Astrocyte (in vitro differentiated cells and primary cell): ENCODE data around the gene ANO6. TPM values are rescaled to one million over a fixed set of nuclear protein-coding genes. Genes with fewer than 3 reads are reported as not detected.

Source experiments
- DNase-seq: peaks from one replicate; pipeline ENCODE4 v3.0.0-alpha.2; 2010; ENCODE audit warnings: low read depth
- FAIRE-seq: peaks from 2 replicates; lab custom pipeline; 2011; peaks lifted over from hg19 to GRCh38; lab: Jason Lieb, UNC
- H2AFZ ChIP-seq: 2 replicates; pipeline ENCODE4 v1.6.0; 2012; ENCODE audit warnings: low read depth, low read length, inconsistent platforms
- H3K27ac ChIP-seq: 2 replicates; pipeline ENCODE4 v1.5.1; 2011; ENCODE audit warnings: low read depth, low read length, inconsistent platforms
- H3K27me3 ChIP-seq: 2 replicates; pipeline ENCODE4 v1.6.0; 2011; ENCODE audit warnings: low read length, inconsistent platforms; ENCODE audit not compliant: insufficient read depth
- H3K36me3 ChIP-seq: 2 replicates; pipeline ENCODE4 v1.5.1; 2011; ENCODE audit warnings: low read length, inconsistent platforms; ENCODE audit not compliant: insufficient read depth
- H3K4me1 ChIP-seq: 2 replicates; pipeline ENCODE4 v1.5.1; 2011; ENCODE audit warnings: low read length, inconsistent platforms; ENCODE audit not compliant: insufficient read depth
- H3K4me2 ChIP-seq: 2 replicates; pipeline ENCODE4 v1.6.0; 2012; ENCODE audit warnings: low read length, inconsistent platforms
- H3K4me3 ChIP-seq: 2 replicates; pipeline ENCODE4 v1.5.1; 2011; ENCODE audit warnings: low read depth, mild to moderate bottlenecking, low read length, inconsistent platforms; ENCODE audit not compliant: insufficient read depth
- H3K79me2 ChIP-seq: 2 replicates; pipeline ENCODE4 v1.6.0; 2012; ENCODE audit warnings: mild to moderate bottlenecking, low read length, inconsistent platforms; ENCODE audit not compliant: insufficient read depth
- H3K9ac ChIP-seq: 2 replicates; pipeline ENCODE4 v1.6.0; 2012; ENCODE audit warnings: mild to moderate bottlenecking, low read length, inconsistent platforms
- H3K9me3 ChIP-seq: 2 replicates; pipeline ENCODE4 v1.5.1; 2012; ENCODE audit warnings: low read depth, mild to moderate bottlenecking, low read length, inconsistent platforms; ENCODE audit not compliant: insufficient read depth
- H4K20me1 ChIP-seq: 2 replicates; pipeline ENCODE4 v1.6.0; 2012; ENCODE audit warnings: low read length, inconsistent platforms; ENCODE audit not compliant: insufficient read depth
- H3K27ac Mint-ChIP-seq: one replicate; pipeline ENCODE4 v1.8.0; 2021; ENCODE audit warnings: mild to moderate bottlenecking, mixed read lengths; ENCODE audit not compliant: unreplicated experiment
- H3K27me3 Mint-ChIP-seq: one replicate; pipeline ENCODE4 v1.8.0; 2021; ENCODE audit warnings: low read depth, mixed read lengths; ENCODE audit not compliant: unreplicated experiment
- H3K36me3 Mint-ChIP-seq: one replicate; pipeline ENCODE4 v1.8.0; 2021; ENCODE audit warnings: low read depth, mixed read lengths; ENCODE audit not compliant: unreplicated experiment
- H3K4me1 Mint-ChIP-seq: one replicate; pipeline ENCODE4 v1.8.0; 2021; ENCODE audit warnings: low read depth, mixed read lengths; ENCODE audit not compliant: unreplicated experiment
- H3K4me3 Mint-ChIP-seq: one replicate; pipeline ENCODE4 v1.8.0; 2021; ENCODE audit warnings: mild to moderate bottlenecking, moderate library complexity, mixed read lengths; ENCODE audit not compliant: unreplicated experiment
- H3K9me3 Mint-ChIP-seq: one replicate; pipeline ENCODE4 v1.8.0; 2021; ENCODE audit warnings: mild to moderate bottlenecking, mixed read lengths; ENCODE audit not compliant: unreplicated experiment
- CTCF ChIP-seq: IDR thresholded peaks from 2 replicates; pipeline ENCODE4 v1.5.1; 2011; ENCODE audit warnings: low read depth, mild to moderate bottlenecking, inconsistent platforms, low read length, moderate library complexity; ENCODE audit not compliant: insufficient read depth
- EZH2 ChIP-seq: IDR thresholded peaks from 2 replicates; pipeline ENCODE4 v1.6.1; 2012; ENCODE audit warnings: mild to moderate bottlenecking, low read length, inconsistent platforms; ENCODE audit not compliant: insufficient read depth
- total RNA-seq: library from RNA; stranded (reverse); gene quantifications from 2 replicates; pipeline ENCODE4 v1.2.1, GENCODE V29; 2021

Gene ANO6
- total RNA-seq, 1 donor from 2014 or later = 113 TPM

DNA sequence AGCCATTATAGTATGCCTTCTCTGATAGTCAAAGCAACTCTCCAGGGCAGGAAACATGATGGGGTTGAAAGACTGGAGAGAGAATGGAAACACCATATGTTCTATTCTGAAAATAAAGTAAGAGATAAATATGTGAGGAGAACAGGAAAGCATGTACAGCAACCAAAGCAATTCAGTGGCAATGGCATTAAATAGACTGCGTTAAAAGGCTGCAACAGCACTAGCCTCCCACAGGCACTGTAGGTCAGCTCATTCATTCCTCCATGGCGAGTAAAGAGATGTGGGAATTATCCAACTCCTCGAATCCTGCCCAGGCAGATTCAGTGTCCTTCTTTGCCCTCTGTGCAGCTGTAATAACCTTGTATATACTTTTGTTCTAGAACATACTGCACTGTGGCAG lies 43.8 kb downstream of the ANO6 start:
- Mint-ChIP-seq H3K9me3 (no peaks in the 10 kb centered on the region), H3K36me3 (peaks cover 2% of the 10 kb centered on the region), H3K4me1 (peaks cover 60% of the 10 kb centered on the region), H3K27me3 (no peaks in the 10 kb centered on the region), H3K27ac (peak overlapping the region; percentile 91), H3K4me3 (peak overlapping the region; percentile 21)
- Histone ChIP-seq H3K36me3 (no peaks in the 10 kb centered on the region), H3K27ac (no peak overlapping the region), H3K4me3 (no peak overlapping the region), H3K27me3 (no peaks in the 10 kb centered on the region), H3K4me1 (peaks cover 20% of the 10 kb centered on the region), H2AFZ (no peak overlapping the region), H4K20me1 (peaks cover 26% of the 10 kb centered on the region), H3K9ac (no peak overlapping the region), H3K4me2 (peak overlapping the region; percentile 28), H3K9me3 (no peaks in the 10 kb centered on the region), H3K79me2 (peaks cover 87% of the 10 kb centered on the region)
- DNase-seq (peak; percentile 47), FAIRE-seq (no peak)
- no peak for TF ChIP-seq CTCF
- TF ChIP-seq EZH2 = no peak

GRCh38 chr12:45260104-45260815 lies 44.4 kb downstream of the ANO6 start:
- Mint-ChIP-seq H3K36me3 (peaks cover 2% of the 10 kb centered on the region), H3K4me3 (no peak overlapping the region)
- no peak for FAIRE-seq

More at GRCh38 chr12:45260104-45260815, 44.4 kb downstream of the ANO6 start:
- peaks cover 26% of the 10 kb centered on the region for H4K20me1 ChIP-seq
- Mint-ChIP-seq H3K27me3 (no peaks in the 10 kb centered on the region), H3K4me1 (peaks cover 60% of the 10 kb centered on the region), H3K9me3 (no peaks in the 10 kb centered on the region), H3K27ac (peak overlapping the region; percentile 91)
- no peak overlapping the region for H3K27ac ChIP-seq
- no peak overlapping the region for H3K9ac ChIP-seq
- no peak overlapping the region for H3K4me3 ChIP-seq
- H3K36me3 ChIP-seq = no peaks in the 10 kb centered on the region
- peaks cover 15% of the 10 kb centered on the region for H3K4me1 ChIP-seq
- no peak for DNase-seq
- H3K9me3 ChIP-seq = no peaks in the 10 kb centered on the region
- H3K4me2 ChIP-seq = peak overlapping the region; percentile 28
- H3K79me2 ChIP-seq = peaks cover 85% of the 10 kb centered on the region
- TF ChIP-seq CTCF = no peak
- TF ChIP-seq EZH2 = no peak
- no peaks in the 10 kb centered on the region for H3K27me3 ChIP-seq
- H2AFZ ChIP-seq = no peak overlapping the region
